A172 (cell line): Measurements from ENCODE around the gene FKBP5. TPM values are rescaled to one million over a fixed set of nuclear protein-coding genes. Genes with fewer than 3 reads are reported as not detected.
"Not testable (repeated sequence)": the region's sequence is repeated elsewhere in the genome, so short reads cannot be mapped to it uniquely, and the experiment has no call there.

Experiments used
- DNase-seq: peaks from one replicate; pipeline ENCODE4 v3.0.0-alpha.2; 2015; ENCODE audit warnings: low spot score
- total RNA-seq: library from RNA; depleted of rRNA; stranded (reverse); fragments of >200 nt; shearing (Covaris generic); gene quantifications from 2 replicates; pipeline ENCODE4 v1.2.3, GENCODE V29; 2014

The FKBP5 gene
- total RNA-seq, 1 experiment from 2014 or later = 8.3 TPM

GRCh38 chr6:35724059-35724458 is 35.3 kb upstream of the FKBP5 start:
- no peak for DNase-seq

- DNase-seq = no peak
These were observed 34.9 kb upstream of the FKBP5 start for GRCh38 chr6:35723587-35723986.

- no peak for DNase-seq
These were observed 33.5 kb upstream of the FKBP5 start for GRCh38 chr6:35722121-35722761.

GRCh38 chr6:35719830-35720733 is 31.4 kb upstream of the FKBP5 start:
- no peak for DNase-seq

- no peak for DNase-seq
These were observed 30.7 kb upstream of the FKBP5 start for GRCh38 chr6:35719404-35719829.

- no peak for DNase-seq
These were observed 30.2 kb upstream of the FKBP5 start for GRCh38 chr6:35718911-35719381.

- no peak for DNase-seq
These were observed 29.6 kb upstream of the FKBP5 start for GRCh38 chr6:35718375-35718736.

GRCh38 chr6:35717449-35718374 is 29.0 kb upstream of the FKBP5 start:
- no peak for DNase-seq

- no peak for DNase-seq
These were observed 28.1 kb upstream of the FKBP5 start for GRCh38 chr6:35716798-35717197.

- DNase-seq = no peak
These were observed 24.5 kb upstream of the FKBP5 start for GRCh38 chr6:35713006-35713767.

- DNase-seq = no peak
These were observed 23.0 kb upstream of the FKBP5 start for GRCh38 chr6:35711731-35712130.

GRCh38 chr6:35710241-35710847 is 21.6 kb upstream of the FKBP5 start:
- DNase-seq = no peak

- DNase-seq = no peak
These were observed 19.9 kb upstream of the FKBP5 start for GRCh38 chr6:35708585-35708984.

GRCh38 chr6:35707714-35708407 is 19.1 kb upstream of the FKBP5 start:
- no peak for DNase-seq

- no peak for DNase-seq
These were observed 17.8 kb upstream of the FKBP5 start for GRCh38 chr6:35706468-35706867.

GRCh38 chr6:35703554-35703953 is 14.8 kb upstream of the FKBP5 start:
- no peak for DNase-seq

- no peak for DNase-seq
These were observed 10.1 kb upstream of the FKBP5 start for GRCh38 chr6:35698858-35699257.

- DNase-seq = not testable (repeated sequence)
These were observed 9.7 kb upstream of the FKBP5 start for GRCh38 chr6:35698430-35698829.

- peak; percentile 35 for DNase-seq
These were observed 5.7 kb upstream of the FKBP5 start for GRCh38 chr6:35694462-35694861.
